SU-DHL-6 (cell line): ENCODE measurements around the gene ELMO3.

Experiments used
- H2AFZ ChIP-seq: fragments of 200-600 bp; sonication (generic); 2 replicates; pipeline ENCODE4 v1.6.1; 2014; ENCODE audit warnings: low read depth, mild to moderate bottlenecking, moderate library complexity, mixed read lengths, antibody characterized with exemption, low read length; ENCODE audit not compliant: severe bottlenecking
- H3F3A ChIP-seq: fragments of 200-600 bp; shearing (Covaris generic); 2 replicates; pipeline ENCODE4 v1.6.0; 2016; ENCODE audit warnings: antibody characterized with exemption, mild to moderate bottlenecking; ENCODE audit not compliant: insufficient read depth
- H3K27ac ChIP-seq: fragments of 200-600 bp; sonication (generic); 2 replicates; pipeline ENCODE4 v1.5.1; 2016; ENCODE audit warnings: low read depth, mild to moderate bottlenecking, low read length, moderate library complexity, mixed read lengths
- H3K27me3 ChIP-seq: fragments of 200-600 bp; sonication (generic), shearing (Covaris generic); 2 replicates; pipeline ENCODE4 v1.6.0; 2014; ENCODE audit warnings: mild to moderate bottlenecking, low read length
- H3K36me3 ChIP-seq: fragments of 200-600 bp; sonication (generic); 2 replicates; pipeline ENCODE4 v1.6.1; 2014; ENCODE audit warnings: mild to moderate bottlenecking, low read length, mixed read lengths
- H3K4me2 ChIP-seq: fragments of 300-600, 200-600 bp; shearing (Covaris generic), sonication (generic); 2 replicates; pipeline ENCODE4 v1.6.0; 2014; ENCODE audit warnings: low read length, low read depth, mild to moderate bottlenecking; ENCODE audit not compliant: poor library complexity, severe bottlenecking
- H3K4me3 ChIP-seq: fragments of 200-600 bp; sonication (generic); 2 replicates; pipeline ENCODE4 v1.5.1; 2014; ENCODE audit warnings: antibody characterized with exemption, low read length, mild to moderate bottlenecking, mixed read lengths; ENCODE audit not compliant: insufficient read depth, poor library complexity, severe bottlenecking
- H3K79me2 ChIP-seq: fragments of 200-600 bp; sonication (generic); 2 replicates; pipeline ENCODE4 v1.6.1; 2014; ENCODE audit warnings: mild to moderate bottlenecking, low read length, moderate library complexity; ENCODE audit not compliant: insufficient read depth
- H3K9ac ChIP-seq: fragments of 200-600 bp; sonication (generic); 2 replicates; pipeline ENCODE4 v1.7.0; 2014; ENCODE audit warnings: mild to moderate bottlenecking, low read length
- H3K9me2 ChIP-seq: fragments of 200-600 bp; sonication (generic); replicated peaks from 2 replicates; pipeline ENCODE4 v1.6.1; 2014; ENCODE audit warnings: low read length; ENCODE audit not compliant: insufficient read depth
- H3K9me3 ChIP-seq: fragments of 200-600 bp; sonication (generic); 2 replicates; pipeline ENCODE4 v1.6.1; 2014; ENCODE audit warnings: low read length, mixed read lengths; ENCODE audit not compliant: insufficient read depth
- H4K20me1 ChIP-seq: fragments of 200-600 bp; sonication (generic); 2 replicates; pipeline ENCODE4 v1.6.1; 2014; ENCODE audit warnings: low read depth, mild to moderate bottlenecking, antibody characterized with exemption, low read length, moderate library complexity, mixed read lengths
- EZH2phosphoT487 ChIP-seq: fragments of 200-600 bp; sonication (generic), shearing (Covaris generic); conservative IDR thresholded peaks from 2 replicates; pipeline ENCODE4 v1.6.1; 2018; ENCODE audit warnings: mild to moderate bottlenecking, antibody characterized with exemption, low read length, moderate library complexity, mixed read lengths
- TF ChIP-seq, protein P1 (sequence below): fragments of 200-600 bp; sonication (generic); IDR thresholded peaks from one replicate; pipeline ENCODE4 v1.5.1; 2017; ENCODE audit warnings: antibody characterized with exemption, mild to moderate bottlenecking, low read length, moderate library complexity; ENCODE audit not compliant: insufficient read depth, poor library complexity, severe bottlenecking

Gene ELMO3

DNA sequence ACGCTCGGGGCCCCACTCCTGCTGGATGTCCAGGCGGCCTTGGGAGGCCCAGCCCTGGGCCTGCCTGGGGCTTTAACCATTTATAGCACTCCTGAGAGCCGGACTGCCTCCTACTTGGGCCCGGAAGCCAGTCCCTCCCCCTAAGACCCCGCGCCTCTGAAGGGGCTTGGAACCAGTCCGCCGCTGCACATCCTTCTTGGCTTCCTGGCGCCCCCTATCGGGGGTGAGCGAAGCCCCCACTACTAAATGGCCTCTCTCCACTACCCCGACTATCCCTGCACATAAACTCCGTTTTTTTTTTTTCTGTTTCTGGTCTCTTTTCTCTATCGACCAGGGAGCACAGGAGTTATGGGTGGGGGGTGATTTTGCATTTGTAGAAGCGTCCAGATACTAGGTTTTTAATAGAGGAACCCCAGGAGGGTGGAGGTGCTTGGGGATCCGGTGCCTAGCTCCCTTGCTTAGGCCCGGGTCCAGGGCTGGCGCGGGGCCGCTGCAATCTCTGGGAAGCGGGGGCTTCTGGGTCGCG lies 29.2 kb upstream of the ELMO3 start:
- H3K9ac ChIP-seq = no peak overlapping the region
- no peaks in the 10 kb centered on the region for H3K9me3 ChIP-seq
- H3K27me3 ChIP-seq = no peaks in the 10 kb centered on the region
- no peak overlapping the region for H3K4me3 ChIP-seq
- no peaks in the 10 kb centered on the region for H3F3A ChIP-seq
- TF ChIP-seq EZH2phosphoT487 = 0 out of 2 replicates have a peak, but pooled peaks have one; percentile 32
- TF ChIP-seq, protein P1, sequence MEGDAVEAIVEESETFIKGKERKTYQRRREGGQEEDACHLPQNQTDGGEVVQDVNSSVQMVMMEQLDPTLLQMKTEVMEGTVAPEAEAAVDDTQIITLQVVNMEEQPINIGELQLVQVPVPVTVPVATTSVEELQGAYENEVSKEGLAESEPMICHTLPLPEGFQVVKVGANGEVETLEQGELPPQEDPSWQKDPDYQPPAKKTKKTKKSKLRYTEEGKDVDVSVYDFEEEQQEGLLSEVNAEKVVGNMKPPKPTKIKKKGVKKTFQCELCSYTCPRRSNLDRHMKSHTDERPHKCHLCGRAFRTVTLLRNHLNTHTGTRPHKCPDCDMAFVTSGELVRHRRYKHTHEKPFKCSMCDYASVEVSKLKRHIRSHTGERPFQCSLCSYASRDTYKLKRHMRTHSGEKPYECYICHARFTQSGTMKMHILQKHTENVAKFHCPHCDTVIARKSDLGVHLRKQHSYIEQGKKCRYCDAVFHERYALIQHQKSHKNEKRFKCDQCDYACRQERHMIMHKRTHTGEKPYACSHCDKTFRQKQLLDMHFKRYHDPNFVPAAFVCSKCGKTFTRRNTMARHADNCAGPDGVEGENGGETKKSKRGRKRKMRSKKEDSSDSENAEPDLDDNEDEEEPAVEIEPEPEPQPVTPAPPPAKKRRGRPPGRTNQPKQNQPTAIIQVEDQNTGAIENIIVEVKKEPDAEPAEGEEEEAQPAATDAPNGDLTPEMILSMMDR = peak; percentile 72
- H3K9me2 ChIP-seq = no peaks in the 10 kb centered on the region
- no peaks in the 10 kb centered on the region for H3K36me3 ChIP-seq
- H3K4me2 ChIP-seq = peak overlapping the region; percentile 18
- H2AFZ ChIP-seq = no peak overlapping the region
- H3K79me2 ChIP-seq = no peaks in the 10 kb centered on the region
- no peaks in the 10 kb centered on the region for H4K20me1 ChIP-seq
- H3K27ac ChIP-seq = no peak overlapping the region

DNA sequence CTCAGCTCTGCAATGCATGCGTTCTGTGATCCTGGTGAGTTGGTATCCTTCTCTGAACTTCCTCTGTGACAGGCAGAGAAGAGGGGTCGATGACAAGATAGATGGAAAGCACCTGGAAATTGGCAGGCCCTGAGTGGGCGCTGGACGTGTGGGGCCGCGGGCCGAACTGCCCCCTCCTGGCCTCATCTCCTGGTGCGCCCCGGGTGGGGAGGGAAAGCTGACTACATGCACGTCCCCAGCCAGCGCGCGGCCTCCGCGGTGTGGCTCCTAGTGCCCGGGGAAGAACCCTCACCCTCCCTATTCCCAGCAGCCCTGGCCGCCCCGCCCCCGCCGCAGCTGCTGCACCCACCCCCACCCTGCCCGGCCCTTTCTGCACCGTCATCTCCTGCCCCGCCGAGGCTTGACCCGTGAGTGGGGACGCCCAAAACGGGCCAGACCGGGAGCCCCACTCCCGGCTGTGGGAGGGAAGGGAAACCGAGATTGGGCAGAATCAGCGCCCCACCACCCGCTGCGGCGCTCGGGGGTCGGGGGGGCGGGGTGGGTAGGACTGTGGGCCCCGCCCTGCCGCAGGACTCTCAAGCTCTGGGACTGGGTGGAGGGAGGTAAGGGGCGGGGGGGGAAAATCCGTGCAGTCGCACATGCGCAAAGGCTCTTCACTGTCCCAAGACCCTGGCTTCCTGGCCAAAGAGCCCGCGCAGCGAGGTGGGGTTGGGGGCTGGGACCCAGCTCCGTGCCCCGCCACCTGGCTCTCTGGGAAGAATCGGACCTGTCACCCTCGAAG lies 28.6 kb upstream of the ELMO3 start, which contains the start of gene NOL3:
NOL3 (plus strand) TSS at position 371 of the 781 bp plus-strand sequence.
- Histone ChIP-seq H3K27me3 (no peaks in the 10 kb centered on the region), H3K4me3 (no peak within 1 kb of the TSS), H3K36me3 (no peaks in the 10 kb centered on the region), H3K9me3 (no peaks in the 10 kb centered on the region), H3K4me2 (peak within 1 kb of the TSS; percentile 18), H3K27ac (no peak within 1 kb of the TSS), H2AFZ (no peak within 1 kb of the TSS), H3F3A (no peaks in the 10 kb centered on the region), H4K20me1 (no peaks in the 10 kb centered on the region), H3K79me2 (no peaks in the 10 kb centered on the region), H3K9ac (no peak within 1 kb of the TSS), H3K9me2 (no peaks in the 10 kb centered on the region)
- TF ChIP-seq, protein P1 = no peak
- TF ChIP-seq EZH2phosphoT487 = no peak

DNA sequence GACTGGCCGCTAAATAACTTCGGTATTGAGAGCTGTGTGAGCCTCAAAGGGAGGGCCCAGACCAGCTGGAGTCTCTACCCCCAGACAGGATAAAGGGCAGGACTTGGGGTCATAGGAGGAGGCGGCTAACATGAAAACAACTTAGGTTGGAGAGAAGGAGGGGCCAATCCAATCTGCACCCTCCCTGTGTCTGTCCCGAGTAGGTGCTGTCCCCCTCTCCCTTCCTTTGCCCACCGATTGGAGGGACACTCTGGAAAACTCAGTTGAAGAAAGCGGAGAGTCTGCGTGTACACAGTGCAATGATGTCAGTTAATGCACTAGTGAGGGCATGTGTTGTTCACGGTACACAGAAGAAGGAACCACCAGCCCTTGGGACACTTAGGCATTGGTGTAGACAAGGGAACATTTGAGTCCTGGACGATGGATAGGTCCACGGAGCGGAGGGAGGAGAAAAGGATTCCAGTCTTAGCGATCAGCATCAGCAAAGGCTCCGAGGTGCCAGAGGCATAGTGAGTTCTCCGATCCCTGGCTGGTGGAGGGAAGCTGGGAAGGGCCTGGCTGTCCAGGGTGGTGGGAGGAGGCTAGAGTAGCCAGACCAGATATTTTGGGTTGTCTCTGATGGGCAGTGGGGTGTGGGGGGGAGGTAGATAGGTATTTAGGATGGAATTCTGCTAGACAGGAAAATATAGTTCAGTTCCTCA lies 27.8 kb upstream of the ELMO3 start:
- H3K4me2 ChIP-seq = no peak overlapping the region

More for the DNA sequence above, 27.8 kb upstream of the ELMO3 start:
- H3K4me3 ChIP-seq = no peak overlapping the region
- no peaks in the 10 kb centered on the region for H4K20me1 ChIP-seq
- no peaks in the 10 kb centered on the region for H3K9me3 ChIP-seq
- H2AFZ ChIP-seq = no peak overlapping the region
- no peaks in the 10 kb centered on the region for H3F3A ChIP-seq
- no peak for TF ChIP-seq EZH2phosphoT487
- TF ChIP-seq, protein P1 = no peak
- no peaks in the 10 kb centered on the region for H3K9me2 ChIP-seq
- no peaks in the 10 kb centered on the region for H3K27me3 ChIP-seq
- no peaks in the 10 kb centered on the region for H3K79me2 ChIP-seq
- no peak overlapping the region for H3K27ac ChIP-seq
- no peaks in the 10 kb centered on the region for H3K36me3 ChIP-seq
- no peak overlapping the region for H3K9ac ChIP-seq
